Ovary (tissue), 3 donors: ENCODE data around the gene HOXA4.

ENCODE experiments used
- CTCF ChIP-seq, 3 donors: fragments of 450-650 bp in 2 of 3; fragments of 200-600 bp in 1 of 3; IDR thresholded peaks; one replicate each; pipeline versions ENCODE4 v1.5.1 to v1.8.0; 2016 to 2022; ENCODE audit warnings: antibody characterized with exemption in 3 of 3, mild to moderate bottlenecking in 1 of 3
- EP300 ChIP-seq: sonication (generic); formaldehyde crosslinking; IDR thresholded peaks from one replicate; pipeline ENCODE4 v1.6.1; 2017; ENCODE audit warnings: antibody characterized with exemption
- POLR2A ChIP-seq: fragments of 450-650 bp; IDR thresholded peaks from one replicate; pipeline ENCODE4 v1.6.1; 2017; ENCODE audit warnings: antibody characterized with exemption, mild to moderate bottlenecking, moderate library complexity
- donor health status: DM: no; HTN: no; CAD: no.

GRCh38 chr7:27082171-27082570 is 48.4 kb downstream of the HOXA4 start:
- TF ChIP-seq CTCF (IDR thresholded peaks at IDR 0.05) (no peak), EP300 (no peak), POLR2A (no peak)
